ENCODE data around the gene CXorf58.
"Not testable (repeated sequence)": the region's sequence is repeated elsewhere in the genome, so short reads cannot be mapped to it uniquely, and the experiment has no call there.

The CXorf58 gene, protein sequence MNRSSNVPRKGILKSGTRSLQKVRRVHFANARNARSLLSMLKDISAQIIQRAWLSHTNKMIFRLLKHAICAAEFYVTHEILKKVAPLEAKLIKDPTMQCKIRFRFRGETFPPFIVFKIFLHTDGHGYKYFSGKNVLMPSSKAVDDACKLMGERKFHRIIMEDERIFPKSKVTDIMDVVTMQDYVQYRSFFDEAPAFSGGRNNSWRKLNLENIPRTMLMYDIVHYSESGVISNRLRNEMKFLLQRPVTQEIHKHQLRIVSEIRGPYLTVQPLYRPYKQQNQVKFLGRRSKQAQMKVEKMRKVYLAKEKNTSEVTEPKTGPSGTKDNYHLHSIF

GRCh38 chrX:23907498-23908218 is at the start of gene CXorf58, which contains the start of gene APOO:
CXorf58 (plus strand) TSS chrX:23908006; CDS start chrX:23910303, 2,297 bp downstream.
APOO (minus strand) TSS chrX:23907938; CDS start chrX:23907702, 236 bp downstream.
- DNase-seq (ENCODE audit: insufficient read length, low spot score) (peak; percentile 36), FAIRE-seq (no peak)
- TF ChIP-seq, protein P1, sequence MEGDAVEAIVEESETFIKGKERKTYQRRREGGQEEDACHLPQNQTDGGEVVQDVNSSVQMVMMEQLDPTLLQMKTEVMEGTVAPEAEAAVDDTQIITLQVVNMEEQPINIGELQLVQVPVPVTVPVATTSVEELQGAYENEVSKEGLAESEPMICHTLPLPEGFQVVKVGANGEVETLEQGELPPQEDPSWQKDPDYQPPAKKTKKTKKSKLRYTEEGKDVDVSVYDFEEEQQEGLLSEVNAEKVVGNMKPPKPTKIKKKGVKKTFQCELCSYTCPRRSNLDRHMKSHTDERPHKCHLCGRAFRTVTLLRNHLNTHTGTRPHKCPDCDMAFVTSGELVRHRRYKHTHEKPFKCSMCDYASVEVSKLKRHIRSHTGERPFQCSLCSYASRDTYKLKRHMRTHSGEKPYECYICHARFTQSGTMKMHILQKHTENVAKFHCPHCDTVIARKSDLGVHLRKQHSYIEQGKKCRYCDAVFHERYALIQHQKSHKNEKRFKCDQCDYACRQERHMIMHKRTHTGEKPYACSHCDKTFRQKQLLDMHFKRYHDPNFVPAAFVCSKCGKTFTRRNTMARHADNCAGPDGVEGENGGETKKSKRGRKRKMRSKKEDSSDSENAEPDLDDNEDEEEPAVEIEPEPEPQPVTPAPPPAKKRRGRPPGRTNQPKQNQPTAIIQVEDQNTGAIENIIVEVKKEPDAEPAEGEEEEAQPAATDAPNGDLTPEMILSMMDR (IDR thresholded peaks at IDR 0.05; ENCODE audit: insufficient read depth, missing control alignments), result peak; percentile 47

DNA sequence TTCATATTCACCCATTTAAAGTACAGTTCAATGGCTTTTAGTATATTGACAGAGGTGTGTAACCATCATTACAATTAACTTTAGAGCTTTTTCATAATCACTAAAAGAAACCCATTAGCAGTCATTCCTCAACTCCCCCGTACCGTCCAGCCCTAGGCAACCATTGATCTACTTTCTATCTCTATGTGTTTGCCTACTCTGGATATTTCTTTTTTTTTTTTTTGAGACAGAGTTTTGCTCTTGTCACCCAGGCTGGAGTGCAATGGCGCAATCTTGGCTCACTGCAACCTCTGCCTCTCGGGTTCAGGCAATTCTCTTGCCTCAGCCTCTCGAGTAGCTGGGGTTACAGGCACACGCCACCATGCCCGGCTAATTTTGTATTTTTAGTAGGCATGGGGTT is 48.6 kb upstream of the CXorf58 start:
- not testable (repeated sequence) for DNase-seq (ENCODE audit: insufficient read length, low spot score); FAIRE-seq

- DNase-seq (ENCODE audit: insufficient read length, low spot score), result no peak
- no peak for FAIRE-seq
- TF ChIP-seq, protein P1 (IDR thresholded peaks at IDR 0.05; ENCODE audit: insufficient read depth, missing control alignments), result no peak
Measured at GRCh38 chrX:23861215-23861896, 46.5 kb upstream of the CXorf58 start.

- not testable (repeated sequence) for FAIRE-seq
Measured at GRCh38 chrX:23861952-23862351, 45.9 kb upstream of the CXorf58 start.

GRCh38 chrX:23864742-23865326 is 43.0 kb upstream of the CXorf58 start:
- TF ChIP-seq, protein P1 (IDR thresholded peaks at IDR 0.05; ENCODE audit: insufficient read depth, missing control alignments), result no peak
- no peak for DNase-seq (ENCODE audit: insufficient read length, low spot score)
- no peak for FAIRE-seq

More at GRCh38 chrX:23861952-23862351, 45.9 kb upstream of the CXorf58 start:
- not testable (repeated sequence) for DNase-seq (ENCODE audit: insufficient read length, low spot score)

GRCh38 chrX:23870041-23870440 is 37.8 kb upstream of the CXorf58 start:
- TF ChIP-seq, protein P1 (IDR thresholded peaks at IDR 0.05; ENCODE audit: insufficient read depth, missing control alignments), result no peak
- DNase-seq (ENCODE audit: insufficient read length, low spot score) (no peak), FAIRE-seq (no peak)

- DNase-seq (ENCODE audit: insufficient read length, low spot score) (no peak), FAIRE-seq (no peak)
- TF ChIP-seq, protein P1 (IDR thresholded peaks at IDR 0.05; ENCODE audit: insufficient read depth, missing control alignments), result no peak
Measured at GRCh38 chrX:23871905-23872546, 35.8 kb upstream of the CXorf58 start.
